ENCODE data around the gene PNLIPRP1.
A peak's percentile ranks its signal among the peaks of the same experiment; 100 is the strongest.

PNLIPRP1 gene

DNA sequence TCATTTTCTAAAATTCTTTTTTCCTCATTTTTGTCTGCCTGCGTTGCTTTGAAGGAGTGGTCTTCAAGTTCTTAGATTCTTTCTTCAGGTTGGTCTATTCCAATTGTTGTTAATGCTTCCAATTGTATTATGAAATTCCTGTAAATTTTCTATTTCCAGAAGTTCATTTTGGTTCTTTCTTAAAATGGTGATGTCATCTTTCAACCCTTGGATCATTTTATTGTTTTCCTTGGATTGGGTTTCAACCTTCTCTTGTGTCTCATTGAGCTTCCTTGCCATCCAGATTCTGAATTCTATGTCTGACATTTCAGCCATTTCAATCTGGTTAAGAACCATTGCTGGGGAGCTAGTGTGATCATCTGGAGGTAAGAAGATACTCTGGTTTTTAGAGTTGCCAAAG is 63.1 kb downstream of the PNLIPRP1 start:
- TF ChIP-seq, protein P1, sequence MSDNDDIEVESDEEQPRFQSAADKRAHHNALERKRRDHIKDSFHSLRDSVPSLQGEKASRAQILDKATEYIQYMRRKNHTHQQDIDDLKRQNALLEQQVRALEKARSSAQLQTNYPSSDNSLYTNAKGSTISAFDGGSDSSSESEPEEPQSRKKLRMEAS (IDR thresholded peaks at IDR 0.05; ENCODE audit: low read depth, low read length): no peak
- TF ChIP-seq POLR2A (IDR thresholded peaks at IDR 0.05; ENCODE audit: extremely low read depth, insufficient read length): no peak
- TF ChIP-seq MYC (IDR thresholded peaks at IDR 0.05; ENCODE audit: low read depth, low read length): no peak
- TF ChIP-seq, protein P2, sequence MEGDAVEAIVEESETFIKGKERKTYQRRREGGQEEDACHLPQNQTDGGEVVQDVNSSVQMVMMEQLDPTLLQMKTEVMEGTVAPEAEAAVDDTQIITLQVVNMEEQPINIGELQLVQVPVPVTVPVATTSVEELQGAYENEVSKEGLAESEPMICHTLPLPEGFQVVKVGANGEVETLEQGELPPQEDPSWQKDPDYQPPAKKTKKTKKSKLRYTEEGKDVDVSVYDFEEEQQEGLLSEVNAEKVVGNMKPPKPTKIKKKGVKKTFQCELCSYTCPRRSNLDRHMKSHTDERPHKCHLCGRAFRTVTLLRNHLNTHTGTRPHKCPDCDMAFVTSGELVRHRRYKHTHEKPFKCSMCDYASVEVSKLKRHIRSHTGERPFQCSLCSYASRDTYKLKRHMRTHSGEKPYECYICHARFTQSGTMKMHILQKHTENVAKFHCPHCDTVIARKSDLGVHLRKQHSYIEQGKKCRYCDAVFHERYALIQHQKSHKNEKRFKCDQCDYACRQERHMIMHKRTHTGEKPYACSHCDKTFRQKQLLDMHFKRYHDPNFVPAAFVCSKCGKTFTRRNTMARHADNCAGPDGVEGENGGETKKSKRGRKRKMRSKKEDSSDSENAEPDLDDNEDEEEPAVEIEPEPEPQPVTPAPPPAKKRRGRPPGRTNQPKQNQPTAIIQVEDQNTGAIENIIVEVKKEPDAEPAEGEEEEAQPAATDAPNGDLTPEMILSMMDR (IDR thresholded peaks at IDR 0.05; ENCODE audit: low read depth, low read length): no peak
- DNase-seq (ENCODE audit: low read depth): no peak
- no peak overlapping the region for H3K4me3 ChIP-seq (ENCODE audit: low read depth, low read length)

DNA sequence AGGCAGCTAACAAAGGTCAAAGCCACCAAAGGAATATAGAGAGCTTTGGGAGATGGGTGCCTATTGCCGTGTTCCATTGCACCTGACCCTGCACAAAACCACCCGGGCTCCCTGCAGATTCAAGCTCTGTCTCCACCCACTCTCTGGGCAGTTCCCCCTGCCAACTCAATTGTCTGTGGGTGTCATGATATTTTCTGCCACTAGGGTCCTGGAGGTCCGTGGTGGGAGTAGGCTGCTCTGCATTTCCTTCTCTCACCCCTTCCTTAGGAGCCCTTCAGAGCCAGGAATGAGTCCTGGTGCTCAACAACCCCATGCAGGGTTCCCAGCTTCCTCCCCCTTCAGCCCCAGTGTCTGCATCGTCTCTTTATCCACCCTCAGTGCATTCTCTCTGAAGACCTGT is 64.1 kb downstream of the PNLIPRP1 start:
- no peak overlapping the region for H3K4me3 ChIP-seq (ENCODE audit: low read depth, low read length)
- TF ChIP-seq, protein P2 (IDR thresholded peaks at IDR 0.05; ENCODE audit: low read depth, low read length): peak; percentile 25
- TF ChIP-seq, protein P1 (IDR thresholded peaks at IDR 0.05; ENCODE audit: low read depth, low read length): no peak
- no peak for TF ChIP-seq MYC (IDR thresholded peaks at IDR 0.05; ENCODE audit: low read depth, low read length)
- peak; percentile 7 for DNase-seq (ENCODE audit: low read depth)

DNA sequence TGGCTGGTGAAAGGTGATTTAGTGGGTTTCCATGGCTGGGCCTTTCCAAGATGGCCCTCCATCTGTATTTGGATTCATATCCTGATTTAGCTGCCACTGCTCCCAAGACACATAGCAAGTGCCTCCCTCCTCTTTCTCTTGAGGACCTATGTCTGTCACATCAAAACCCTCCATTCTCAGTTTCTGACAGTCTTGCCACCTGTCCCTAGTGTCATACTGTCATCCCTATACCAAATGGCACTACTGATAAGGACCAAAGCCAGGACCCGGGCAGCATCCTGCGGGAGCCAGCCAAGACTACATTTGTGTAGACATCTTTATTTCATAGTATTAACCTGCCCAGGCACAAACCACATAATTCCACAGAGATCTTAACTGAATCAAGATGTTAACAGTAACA is 64.8 kb downstream of the PNLIPRP1 start:
- TF ChIP-seq, protein P2 (IDR thresholded peaks at IDR 0.05; ENCODE audit: low read depth, low read length): no peak
- DNase-seq (ENCODE audit: low read depth): no peak
- H3K4me3 ChIP-seq (ENCODE audit: low read depth, low read length): no peak overlapping the region

DNA sequence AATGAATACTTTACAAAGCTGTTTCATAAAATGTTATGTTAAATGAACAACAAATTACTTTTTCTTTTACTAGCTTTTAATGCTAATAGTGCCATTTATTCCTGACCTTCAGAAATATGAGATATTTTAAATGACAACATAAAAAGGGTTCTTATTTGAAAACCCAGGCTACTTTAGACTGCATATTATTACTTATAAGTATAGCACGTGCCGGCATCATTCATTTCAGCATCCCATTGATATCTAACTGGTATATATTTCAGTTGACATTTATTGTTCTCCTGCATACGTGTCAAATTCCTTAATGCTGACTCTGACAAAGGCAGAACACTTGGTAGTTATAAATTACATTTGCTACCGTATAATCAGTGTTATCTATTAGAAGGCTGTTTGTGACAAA is 65.3 kb downstream of the PNLIPRP1 start:
- no peak for DNase-seq (ENCODE audit: low read depth)
- TF ChIP-seq, protein P1 (IDR thresholded peaks at IDR 0.05; ENCODE audit: low read depth, low read length): no peak
- TF ChIP-seq MYC (IDR thresholded peaks at IDR 0.05; ENCODE audit: low read depth, low read length): no peak
- TF ChIP-seq, protein P2 (IDR thresholded peaks at IDR 0.05; ENCODE audit: low read depth, low read length): no peak
- H3K4me3 ChIP-seq (ENCODE audit: low read depth, low read length): no peak overlapping the region

DNA sequence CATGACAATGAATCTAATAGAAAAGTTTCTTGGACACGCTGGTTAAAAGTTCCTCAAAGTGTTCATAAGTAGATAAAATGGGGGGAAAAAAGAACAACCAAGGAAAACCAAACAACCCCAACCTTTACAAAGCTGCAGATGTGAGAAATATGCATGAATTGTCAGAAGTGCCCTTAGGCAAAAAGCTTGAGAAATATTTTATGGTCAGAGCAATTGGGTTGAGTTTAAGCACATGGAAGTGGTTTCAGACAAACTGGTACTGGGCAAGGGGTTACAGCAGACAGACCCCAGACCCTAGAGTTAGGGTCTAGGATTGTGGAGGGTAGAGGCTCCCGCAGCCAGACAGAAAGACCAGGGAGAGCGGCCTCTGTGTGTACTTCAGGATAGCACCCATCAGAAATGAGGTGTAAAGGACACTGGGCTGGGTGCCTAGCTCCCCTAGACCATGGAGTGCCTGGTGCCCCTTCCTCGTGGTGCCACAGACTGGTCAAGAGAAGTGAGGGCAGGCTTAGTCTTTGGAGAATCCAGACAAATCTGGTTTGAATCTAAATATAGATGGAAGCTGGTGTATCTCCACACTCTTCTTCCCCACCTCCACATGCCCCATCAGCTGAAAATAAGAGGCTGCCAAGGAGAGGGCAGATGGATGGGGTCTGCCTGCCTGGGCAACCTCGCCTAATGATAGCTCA is 67.2 kb downstream of the PNLIPRP1 start:
- DNase-seq (ENCODE audit: low read depth): no peak
- TF ChIP-seq, protein P1 (IDR thresholded peaks at IDR 0.05; ENCODE audit: low read depth, low read length): no peak
- TF ChIP-seq POLR2A (IDR thresholded peaks at IDR 0.05; ENCODE audit: extremely low read depth, insufficient read length) (no peak), MYC (IDR thresholded peaks at IDR 0.05; ENCODE audit: low read depth, low read length) (no peak)
- TF ChIP-seq, protein P2 (IDR thresholded peaks at IDR 0.05; ENCODE audit: low read depth, low read length): no peak
- no peak overlapping the region for H3K4me3 ChIP-seq (ENCODE audit: low read depth, low read length)

Data from NB4 (cell line).